Kidney (tissue), 14 donors: ENCODE data around the gene DPH6. TPM values are rescaled to one million over a fixed set of nuclear protein-coding genes. Genes with fewer than 3 reads are reported as not detected.

Experiments used
- DNase-seq, 5 donors: peaks; one replicate each; pipeline ENCODE4 v3.0.0-alpha.2; 2013 to 2020
- FAIRE-seq: peaks from 2 replicates; lab custom pipeline; 2012; peaks lifted over from hg19 to GRCh38; lab: Jason Lieb, UNC
- H3K27ac ChIP-seq, 2 donors: one replicate each; pipeline ENCODE4 v1.7.0; 2013; ENCODE audit warnings: low read depth in 2 of 2, low read length in 2 of 2, inconsistent platforms in 1 of 2
- H3K27me3 ChIP-seq: one replicate; pipeline ENCODE4 v1.7.1; 2013; ENCODE audit warnings: low read length, inconsistent platforms; ENCODE audit not compliant: control insufficient read depth, insufficient read depth
- H3K36me3 ChIP-seq, 3 donors: one replicate each; pipeline versions ENCODE4 v1.7.0 to v1.7.1; 2013; ENCODE audit warnings: low read length in 3 of 3, control low read depth in 1 of 3, inconsistent platforms in 1 of 3; ENCODE audit not compliant: insufficient read depth in 3 of 3, control insufficient read depth in 2 of 3
- H3K4me1 ChIP-seq, 3 donors: one replicate each; pipeline versions ENCODE4 v1.7.0 to v1.7.1; 2013; ENCODE audit warnings: low read length in 3 of 3, inconsistent platforms in 1 of 3, low read depth in 1 of 3; ENCODE audit not compliant: control insufficient read depth in 2 of 3, insufficient read depth in 2 of 3
- H3K4me3 ChIP-seq, 3 donors: one replicate each; pipeline versions ENCODE4 v1.7.0 to v1.8.1; 2013; ENCODE audit warnings: low read length in 3 of 3, control low read depth in 1 of 3, inconsistent platforms in 1 of 3
- H3K9ac ChIP-seq, 3 donors: one replicate each; pipeline versions ENCODE4 v1.7.0 to v1.7.1; 2013; ENCODE audit warnings: low read length in 3 of 3, control low read depth in 1 of 3, inconsistent platforms in 1 of 3
- H3K9me3 ChIP-seq, 3 donors: one replicate each; pipeline versions ENCODE4 v1.7.0 to v1.7.1; 2013; ENCODE audit warnings: low read length in 3 of 3, control low read depth in 1 of 3, inconsistent platforms in 1 of 3; ENCODE audit not compliant: control insufficient read depth in 2 of 3, insufficient read depth in 1 of 3
- intact Hi-C: fragments of 100-400 bp; cut with DNase I; formaldehyde crosslinking; loops from one replicate; pipeline ENCODE4 v1.11.1; 2022
- polyA plus RNA-seq: library from polyadenylated mRNA; stranded (reverse); fragments of 350-450 nt; fragmentation: Illumina TruSeq; extraction: RNeasy Lipid Tissue Mini Kit (QIAGEN cat#74804); gene quantifications from one replicate; pipeline ENCODE4 v1.2.3, GENCODE V29; 2014; ENCODE audit warnings: low read depth, low replicate concordance; ENCODE audit not compliant: insufficient read depth
- total RNA-seq: library from RNA; stranded (reverse); fragmentation: NEBNext Ultra II Directional; extraction: Animal tissue kit (Norgen Biotek cat#: 25700); gene quantifications from one replicate; pipeline ENCODE4 v1.2.1, GENCODE V29; 2021
- TF ChIP-seq, protein P1 (sequence below): IDR thresholded peaks from 3 replicates; pipeline ENCODE4 v1.5.1; 2012; ENCODE audit warnings: mild to moderate bottlenecking, moderate library complexity, borderline replicate concordance; ENCODE audit not compliant: insufficient read depth; ENCODE audit errors: extremely low read depth
- donor health status: control.
- donor health status: control.
- donor health status: control.
- donor health status: control.
- donor health status: control.
- donor health status: DM: yes; HTN: yes; CAD: no.
- donor health status: Normal renal cell carcinoma (clear cell type).

DPH6 gene
- total and polyA plus RNA-seq, 2 donors from 2014 or later = 10.1 to 29.8 TPM

DNA sequence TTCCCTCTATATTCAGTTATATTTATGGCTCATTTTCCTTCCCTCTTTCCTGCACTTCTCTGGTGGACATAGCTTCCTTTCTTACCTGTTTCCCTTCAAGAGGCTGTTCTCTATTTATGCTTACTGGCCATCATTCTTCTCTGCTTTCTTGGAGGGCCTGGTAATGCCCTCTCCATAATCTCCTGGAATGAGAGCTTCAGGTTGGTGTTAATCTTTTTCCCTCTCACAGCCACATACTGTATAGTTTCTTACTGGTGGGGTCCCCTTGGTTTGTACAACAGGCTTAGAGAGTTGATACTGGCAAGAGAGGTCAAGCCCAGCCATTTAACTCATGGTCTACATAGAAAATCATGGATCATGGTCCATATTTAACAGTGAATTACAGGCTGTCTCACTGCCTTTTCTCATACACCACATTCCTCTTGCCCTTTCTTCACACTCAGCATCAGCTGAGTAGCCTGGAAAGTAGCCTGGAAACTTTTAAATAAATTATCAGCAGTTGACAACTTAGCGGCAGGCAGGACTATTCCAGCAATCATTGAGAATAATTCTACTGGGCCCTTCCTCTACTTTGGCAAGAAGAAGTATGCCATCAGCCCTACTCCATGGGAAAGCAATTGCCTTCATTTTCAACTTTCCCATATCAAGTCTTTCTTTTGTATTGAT, 38.0 kb upstream of the DPH6 start:
- Histone ChIP-seq H3K36me3 (no peaks in the 10 kb centered on the region), H3K27ac (no peak overlapping the region), H3K9me3 (no peaks in the 10 kb centered on the region), H3K4me3 (no peak overlapping the region), H3K9ac (no peak overlapping the region), H3K4me1 (no peaks in the 10 kb centered on the region), H3K27me3 (no peaks in the 10 kb centered on the region)
- no peak for FAIRE-seq
- peak in 3 of 5 donors; percentile 9 to 69 (median 35) for DNase-seq
- TF ChIP-seq, protein P1, sequence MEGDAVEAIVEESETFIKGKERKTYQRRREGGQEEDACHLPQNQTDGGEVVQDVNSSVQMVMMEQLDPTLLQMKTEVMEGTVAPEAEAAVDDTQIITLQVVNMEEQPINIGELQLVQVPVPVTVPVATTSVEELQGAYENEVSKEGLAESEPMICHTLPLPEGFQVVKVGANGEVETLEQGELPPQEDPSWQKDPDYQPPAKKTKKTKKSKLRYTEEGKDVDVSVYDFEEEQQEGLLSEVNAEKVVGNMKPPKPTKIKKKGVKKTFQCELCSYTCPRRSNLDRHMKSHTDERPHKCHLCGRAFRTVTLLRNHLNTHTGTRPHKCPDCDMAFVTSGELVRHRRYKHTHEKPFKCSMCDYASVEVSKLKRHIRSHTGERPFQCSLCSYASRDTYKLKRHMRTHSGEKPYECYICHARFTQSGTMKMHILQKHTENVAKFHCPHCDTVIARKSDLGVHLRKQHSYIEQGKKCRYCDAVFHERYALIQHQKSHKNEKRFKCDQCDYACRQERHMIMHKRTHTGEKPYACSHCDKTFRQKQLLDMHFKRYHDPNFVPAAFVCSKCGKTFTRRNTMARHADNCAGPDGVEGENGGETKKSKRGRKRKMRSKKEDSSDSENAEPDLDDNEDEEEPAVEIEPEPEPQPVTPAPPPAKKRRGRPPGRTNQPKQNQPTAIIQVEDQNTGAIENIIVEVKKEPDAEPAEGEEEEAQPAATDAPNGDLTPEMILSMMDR = no peak
- intact Hi-C loops = no loop called here

- no peak for FAIRE-seq
- no peak overlapping the region for H3K4me3 ChIP-seq
- no peak for DNase-seq
- no peaks in the 10 kb centered on the region for H3K4me1 ChIP-seq
- TF ChIP-seq, protein P1 = no peak
- no peaks in the 10 kb centered on the region for H3K27me3 ChIP-seq
- H3K9me3 ChIP-seq = no peaks in the 10 kb centered on the region
- H3K9ac ChIP-seq = no peak overlapping the region
- intact Hi-C loops = no loop called here
- no peaks in the 10 kb centered on the region for H3K36me3 ChIP-seq
- H3K27ac ChIP-seq = no peak overlapping the region
These were observed 34.6 kb upstream of the DPH6 start for GRCh38 chr15:35580606-35581005.

- no peak overlapping the region for H3K9ac ChIP-seq
- no peak overlapping the region for H3K27ac ChIP-seq
- FAIRE-seq = no peak
These were observed 21.4 kb upstream of the DPH6 start for GRCh38 chr15:35567392-35567791.

More at GRCh38 chr15:35567392-35567791, 21.4 kb upstream of the DPH6 start:
- H3K4me1 ChIP-seq = no peaks in the 10 kb centered on the region
- H3K4me3 ChIP-seq = no peak overlapping the region
- TF ChIP-seq, protein P1 = no peak
- no peak for DNase-seq
- no peaks in the 10 kb centered on the region for H3K36me3 ChIP-seq
- intact Hi-C loops = no loop called here
- no peaks in the 10 kb centered on the region for H3K9me3 ChIP-seq
- H3K27me3 ChIP-seq = no peaks in the 10 kb centered on the region
